ENCODE data around the gene NES.

The NES gene

GRCh38 chr1:156703741-156704140, 26.5 kb upstream of the NES start:
- Histone ChIP-seq H3K4me3 (ENCODE audit: low read depth, low read length) (peak overlapping the region; percentile 0; the same call in 1 of the 2 replicates), H3K27ac (ENCODE audit: low read depth, low read length) (no peak overlapping the region), H2AFZ (ENCODE audit: low read length, unreplicated experiment) (no peak overlapping the region), H3K79me2 (ENCODE audit: control insufficient read depth, insufficient read depth, low read length, unreplicated experiment) (no peaks in the 10 kb centered on the region), H3K4me1 (ENCODE audit: control insufficient read depth, insufficient read depth, low read length, unreplicated experiment) (peaks cover 33% of the 10 kb centered on the region), H3K36me3 (ENCODE audit: insufficient read depth, low read length) (no peaks in the 10 kb centered on the region), H3K27me3 (ENCODE audit: insufficient read depth, low read length) (no peaks in the 10 kb centered on the region)

- Histone ChIP-seq H3K4me3 (ENCODE audit: low read depth, low read length) (peak overlapping the region; percentile 0; the same call in 1 of the 2 replicates), H3K36me3 (ENCODE audit: insufficient read depth, low read length) (no peaks in the 10 kb centered on the region), H3K79me2 (ENCODE audit: control insufficient read depth, insufficient read depth, low read length, unreplicated experiment) (no peaks in the 10 kb centered on the region), H3K27me3 (ENCODE audit: insufficient read depth, low read length) (no peaks in the 10 kb centered on the region), H2AFZ (ENCODE audit: low read length, unreplicated experiment) (no peak overlapping the region), H3K4me1 (ENCODE audit: control insufficient read depth, insufficient read depth, low read length, unreplicated experiment) (peaks cover 29% of the 10 kb centered on the region), H3K27ac (ENCODE audit: low read depth, low read length) (no peak overlapping the region)
Measured at GRCh38 chr1:156703336-156703735, 26.1 kb upstream of the NES start.

GRCh38 chr1:156700736-156701531, 23.7 kb upstream of the NES start:
- H2AFZ ChIP-seq (ENCODE audit: low read length, unreplicated experiment): no peak overlapping the region
- H3K79me2 ChIP-seq (ENCODE audit: control insufficient read depth, insufficient read depth, low read length, unreplicated experiment): no peaks in the 10 kb centered on the region
- H3K4me1 ChIP-seq (ENCODE audit: control insufficient read depth, insufficient read depth, low read length, unreplicated experiment): peaks cover 8% of the 10 kb centered on the region
- H3K27me3 ChIP-seq (ENCODE audit: insufficient read depth, low read length): no peaks in the 10 kb centered on the region
- no peaks in the 10 kb centered on the region for H3K36me3 ChIP-seq (ENCODE audit: insufficient read depth, low read length)
- no peak overlapping the region for H3K4me3 ChIP-seq (ENCODE audit: low read depth, low read length)
- H3K27ac ChIP-seq (ENCODE audit: low read depth, low read length): no peak overlapping the region

DNA sequence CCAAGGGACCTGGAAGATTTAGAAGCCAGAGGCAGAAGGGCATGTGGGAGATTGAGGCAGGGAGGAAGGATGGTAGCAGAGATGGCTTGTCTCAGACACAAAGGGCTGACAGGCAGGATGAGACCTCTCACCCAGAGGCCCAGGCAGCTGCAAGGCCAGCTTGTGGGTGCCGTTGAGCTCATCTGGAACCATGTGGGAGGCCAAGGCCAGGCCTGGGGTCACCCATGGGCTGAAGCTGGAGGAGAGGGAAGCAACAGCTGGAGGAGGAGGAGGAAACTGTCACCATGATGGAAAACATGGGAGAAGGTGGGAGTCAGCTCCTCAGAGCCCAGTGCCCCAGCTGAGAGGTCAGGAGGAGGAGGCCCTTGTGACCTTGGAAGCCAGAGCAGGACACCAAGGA, 21.8 kb upstream of the NES start:
- no peak overlapping the region for H3K27ac ChIP-seq (ENCODE audit: low read depth, low read length)
- H3K36me3 ChIP-seq (ENCODE audit: insufficient read depth, low read length): no peaks in the 10 kb centered on the region
- no peak overlapping the region for H3K4me3 ChIP-seq (ENCODE audit: low read depth, low read length)
- H3K4me1 ChIP-seq (ENCODE audit: control insufficient read depth, insufficient read depth, low read length, unreplicated experiment): no peaks in the 10 kb centered on the region
- no peaks in the 10 kb centered on the region for H3K27me3 ChIP-seq (ENCODE audit: insufficient read depth, low read length)
- no peak overlapping the region for H2AFZ ChIP-seq (ENCODE audit: low read length, unreplicated experiment)
- no peaks in the 10 kb centered on the region for H3K79me2 ChIP-seq (ENCODE audit: control insufficient read depth, insufficient read depth, low read length, unreplicated experiment)

DNA sequence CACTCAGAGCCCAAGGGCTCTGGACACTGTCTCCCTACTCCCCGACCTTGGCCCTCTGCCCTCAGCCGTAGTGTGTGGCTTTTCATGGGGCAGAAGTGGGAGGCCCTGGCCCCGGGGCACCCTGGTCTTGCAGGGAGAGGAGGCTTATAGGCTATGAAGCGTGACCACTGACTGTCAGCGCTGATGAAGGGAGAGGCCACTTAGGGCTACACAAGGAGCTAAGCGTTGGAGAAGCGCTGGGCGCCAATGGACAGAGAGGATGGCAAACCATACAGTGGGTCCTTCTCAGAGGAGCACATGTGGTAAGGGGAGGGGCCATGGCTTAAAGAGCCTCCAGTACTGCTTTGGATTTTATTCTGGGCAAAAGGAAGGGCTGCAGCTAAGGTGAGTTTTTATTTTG, 20.3 kb upstream of the NES start:
- H3K27ac ChIP-seq (ENCODE audit: low read depth, low read length): no peak overlapping the region

DNA sequence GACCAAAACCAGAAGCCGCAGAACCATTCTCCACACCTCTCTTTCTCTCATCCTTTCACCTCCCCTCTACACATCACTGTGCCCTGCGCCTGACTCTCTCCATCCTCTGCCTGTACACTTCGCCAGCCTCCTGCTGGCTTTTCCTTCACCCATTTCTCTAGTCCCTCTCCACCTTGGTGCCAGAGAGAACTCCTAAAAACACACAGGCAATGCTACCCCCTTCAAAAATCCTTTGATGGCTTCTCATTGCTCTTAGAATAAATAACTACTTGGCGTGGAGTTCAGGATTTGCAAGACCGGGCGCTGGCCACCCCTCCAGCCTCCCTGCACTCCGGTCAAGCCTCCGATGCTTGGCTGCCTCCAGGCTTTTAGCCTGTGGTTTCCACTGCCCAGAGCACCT, 19.5 kb upstream of the NES start:
- no peak overlapping the region for H3K4me3 ChIP-seq (ENCODE audit: low read depth, low read length)
- H3K36me3 ChIP-seq (ENCODE audit: insufficient read depth, low read length): no peaks in the 10 kb centered on the region
- peaks cover 4% of the 10 kb centered on the region for H3K4me1 ChIP-seq (ENCODE audit: control insufficient read depth, insufficient read depth, low read length, unreplicated experiment)
- H2AFZ ChIP-seq (ENCODE audit: low read length, unreplicated experiment): no peak overlapping the region
- H3K27me3 ChIP-seq (ENCODE audit: insufficient read depth, low read length): no peaks in the 10 kb centered on the region
- H3K27ac ChIP-seq (ENCODE audit: low read depth, low read length): no peak overlapping the region
- no peaks in the 10 kb centered on the region for H3K79me2 ChIP-seq (ENCODE audit: control insufficient read depth, insufficient read depth, low read length, unreplicated experiment)

More for the DNA sequence above, 20.3 kb upstream of the NES start:
- H2AFZ ChIP-seq (ENCODE audit: low read length, unreplicated experiment): no peak overlapping the region
- H3K27me3 ChIP-seq (ENCODE audit: insufficient read depth, low read length): no peaks in the 10 kb centered on the region
- H3K4me1 ChIP-seq (ENCODE audit: control insufficient read depth, insufficient read depth, low read length, unreplicated experiment): no peaks in the 10 kb centered on the region
- no peaks in the 10 kb centered on the region for H3K79me2 ChIP-seq (ENCODE audit: control insufficient read depth, insufficient read depth, low read length, unreplicated experiment)
- H3K36me3 ChIP-seq (ENCODE audit: insufficient read depth, low read length): no peaks in the 10 kb centered on the region
- H3K4me3 ChIP-seq (ENCODE audit: low read depth, low read length): no peak overlapping the region

DNA sequence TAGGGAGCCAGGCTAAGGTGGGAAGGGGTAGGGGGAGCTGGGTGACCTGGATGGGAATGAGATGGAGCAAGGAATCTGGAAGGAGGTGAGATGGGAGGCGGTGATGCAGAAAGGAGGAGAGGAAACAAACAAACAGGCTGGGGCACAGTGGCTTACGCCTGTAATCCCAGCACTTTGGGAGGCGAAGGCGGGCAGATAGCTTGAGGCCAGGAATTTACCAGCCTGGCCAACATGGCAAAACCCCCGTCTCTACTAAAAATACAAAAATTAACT, 17.4 kb upstream of the NES start:
- H3K4me3 ChIP-seq (ENCODE audit: low read depth, low read length): no peak overlapping the region
- H3K27ac ChIP-seq (ENCODE audit: low read depth, low read length): no peak overlapping the region
- no peaks in the 10 kb centered on the region for H3K36me3 ChIP-seq (ENCODE audit: insufficient read depth, low read length)
- H3K79me2 ChIP-seq (ENCODE audit: control insufficient read depth, insufficient read depth, low read length, unreplicated experiment): no peaks in the 10 kb centered on the region
- H2AFZ ChIP-seq (ENCODE audit: low read length, unreplicated experiment): no peak overlapping the region
- H3K27me3 ChIP-seq (ENCODE audit: insufficient read depth, low read length): no peaks in the 10 kb centered on the region
- H3K4me1 ChIP-seq (ENCODE audit: control insufficient read depth, insufficient read depth, low read length, unreplicated experiment): peaks cover 14% of the 10 kb centered on the region

DNA sequence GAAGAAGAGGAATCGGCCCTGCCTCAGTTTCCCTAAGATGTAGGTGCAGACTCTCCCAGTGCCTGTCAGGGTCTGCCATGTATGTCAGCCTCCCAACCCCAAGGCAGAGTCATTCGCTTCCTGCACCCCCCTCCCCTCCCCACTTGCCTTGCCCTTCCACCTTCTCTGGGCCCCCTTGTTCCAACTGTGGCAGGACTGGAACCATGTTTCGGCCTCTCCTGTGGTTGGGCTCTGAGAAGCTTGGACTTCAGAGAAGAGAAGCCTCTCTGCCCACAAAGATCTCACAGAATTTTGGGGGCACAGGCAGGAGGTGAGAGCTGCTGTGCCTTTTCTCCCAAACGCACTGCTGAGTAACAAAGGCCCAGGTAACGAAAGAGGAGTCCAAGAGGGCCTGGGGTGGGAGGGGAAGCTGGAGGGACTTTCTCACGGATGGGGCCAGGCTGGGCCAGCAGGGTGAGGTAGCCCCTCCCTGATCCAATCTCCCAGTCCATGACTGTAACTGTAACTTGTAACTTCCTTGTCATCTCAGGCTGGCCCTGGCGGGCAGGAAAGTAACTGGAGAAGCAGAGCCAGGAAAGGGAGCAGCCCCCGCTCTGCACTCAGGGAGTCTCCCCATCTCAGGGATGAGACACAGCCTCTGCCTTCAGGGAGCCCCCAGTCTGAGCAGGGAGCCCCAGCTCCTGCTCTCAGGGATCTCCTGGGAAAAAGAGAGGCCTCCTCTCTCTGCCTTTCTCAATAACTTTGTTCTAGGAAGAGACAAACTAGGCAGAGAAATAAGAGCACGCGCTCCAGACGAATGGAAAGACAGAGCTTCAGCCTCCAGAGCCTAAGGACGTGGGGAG, 16.9 kb upstream of the NES start:
- Histone ChIP-seq H3K36me3 (ENCODE audit: insufficient read depth, low read length) (no peaks in the 10 kb centered on the region), H3K27ac (ENCODE audit: low read depth, low read length) (no peak overlapping the region), H3K4me1 (ENCODE audit: control insufficient read depth, insufficient read depth, low read length, unreplicated experiment) (peaks cover 17% of the 10 kb centered on the region), H2AFZ (ENCODE audit: low read length, unreplicated experiment) (no peak overlapping the region), H3K4me3 (ENCODE audit: low read depth, low read length) (no peak overlapping the region), H3K79me2 (ENCODE audit: control insufficient read depth, insufficient read depth, low read length, unreplicated experiment) (no peaks in the 10 kb centered on the region), H3K27me3 (ENCODE audit: insufficient read depth, low read length) (no peaks in the 10 kb centered on the region)

DNA sequence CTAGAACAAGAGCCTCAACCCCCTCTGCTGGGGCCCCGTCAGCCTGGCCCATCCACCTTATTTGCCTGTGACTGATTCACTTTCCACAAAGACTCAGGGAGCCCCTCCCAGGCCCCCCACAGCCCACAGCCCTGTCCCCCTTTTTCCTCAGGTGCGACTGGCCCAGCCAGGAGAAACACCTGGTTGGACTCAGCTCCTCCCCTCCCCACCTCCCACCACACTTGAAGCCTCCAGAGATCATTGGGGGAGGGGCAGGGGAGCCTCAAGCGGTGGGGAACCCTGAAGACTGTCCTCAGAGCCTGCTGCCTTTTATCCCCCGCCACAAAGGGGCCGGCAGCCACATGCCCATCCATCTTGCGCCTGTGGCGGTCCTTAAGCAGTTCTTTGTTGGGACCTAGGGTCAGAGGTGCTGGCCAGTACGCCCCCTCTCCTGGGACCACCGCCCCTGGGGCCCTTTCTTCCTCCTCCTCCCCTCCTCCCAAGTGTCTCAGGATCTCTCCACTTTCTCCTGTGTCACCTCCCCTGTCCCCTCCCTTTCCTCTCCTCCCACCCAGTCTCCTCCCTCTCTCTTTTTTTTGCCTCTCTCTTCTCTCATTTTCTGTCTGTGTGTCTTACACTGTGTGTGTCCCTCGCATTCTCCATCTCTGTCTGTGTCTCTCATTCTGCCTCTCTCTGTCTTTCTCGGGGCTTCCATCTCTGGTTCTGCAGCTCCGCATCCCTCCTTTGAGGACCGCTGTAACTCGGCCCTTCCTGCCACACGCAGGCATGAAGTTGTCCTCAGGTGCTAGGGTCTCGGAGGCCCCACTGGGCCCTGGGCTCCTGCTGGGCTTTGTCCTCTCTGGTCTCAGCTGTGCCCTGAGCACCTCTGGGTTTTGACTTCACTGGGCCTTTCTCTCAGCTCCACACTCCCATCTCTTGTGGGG, 16.0 kb upstream of the NES start:
- H2AFZ ChIP-seq (ENCODE audit: low read length, unreplicated experiment): no peak overlapping the region
- no peak overlapping the region for H3K4me3 ChIP-seq (ENCODE audit: low read depth, low read length)
- H3K4me1 ChIP-seq (ENCODE audit: control insufficient read depth, insufficient read depth, low read length, unreplicated experiment): peaks cover 17% of the 10 kb centered on the region
- H3K27me3 ChIP-seq (ENCODE audit: insufficient read depth, low read length): no peaks in the 10 kb centered on the region
- no peak overlapping the region for H3K27ac ChIP-seq (ENCODE audit: low read depth, low read length)
- no peaks in the 10 kb centered on the region for H3K79me2 ChIP-seq (ENCODE audit: control insufficient read depth, insufficient read depth, low read length, unreplicated experiment)
- H3K36me3 ChIP-seq (ENCODE audit: insufficient read depth, low read length): no peaks in the 10 kb centered on the region

GRCh38 chr1:156692441-156692924, 15.3 kb upstream of the NES start:
- H2AFZ ChIP-seq (ENCODE audit: low read length, unreplicated experiment): no peak overlapping the region
- no peaks in the 10 kb centered on the region for H3K79me2 ChIP-seq (ENCODE audit: control insufficient read depth, insufficient read depth, low read length, unreplicated experiment)
- no peaks in the 10 kb centered on the region for H3K36me3 ChIP-seq (ENCODE audit: insufficient read depth, low read length)
- peaks cover 17% of the 10 kb centered on the region for H3K4me1 ChIP-seq (ENCODE audit: control insufficient read depth, insufficient read depth, low read length, unreplicated experiment)
- no peak overlapping the region for H3K4me3 ChIP-seq (ENCODE audit: low read depth, low read length)
- no peak overlapping the region for H3K27ac ChIP-seq (ENCODE audit: low read depth, low read length)
- H3K27me3 ChIP-seq (ENCODE audit: insufficient read depth, low read length): no peaks in the 10 kb centered on the region

Data from ACC112 (cell line).